ENCODE data around the gene ABCA13.

ABCA13 gene

GRCh38 chr7:48259463-48260280 lies 88.4 kb downstream of the ABCA13 start:
- H4K20me1 ChIP-seq (ENCODE audit: insufficient read depth, low read length, poor library complexity, severe bottlenecking) = no peaks in the 10 kb centered on the region
- H3K9me3 ChIP-seq (ENCODE audit: insufficient read depth, low read depth, low read length) = no peaks in the 10 kb centered on the region
- no peaks in the 10 kb centered on the region for H3K27me3 ChIP-seq (ENCODE audit: insufficient read depth, low read length, poor library complexity, severe bottlenecking)
- H3K4me3 ChIP-seq (ENCODE audit: low read length, poor library complexity, severe bottlenecking) = no peak overlapping the region
- no peaks in the 10 kb centered on the region for H3K9me2 ChIP-seq (replicated peaks; ENCODE audit: low read depth, low read length)
- H3K4me1 ChIP-seq (ENCODE audit: insufficient read depth, low read length, poor library complexity, severe bottlenecking) = no peaks in the 10 kb centered on the region
- H2AFZ ChIP-seq (ENCODE audit: low read length) = no peak overlapping the region
- no peaks in the 10 kb centered on the region for H3K79me2 ChIP-seq (ENCODE audit: insufficient read depth, low read length)
- H3K9ac ChIP-seq (ENCODE audit: low read depth, low read length, poor library complexity, severe bottlenecking) = no peak overlapping the region
- no peak overlapping the region for H3K4me2 ChIP-seq (ENCODE audit: low read depth, low read length, poor library complexity, severe bottlenecking)
- H3K36me3 ChIP-seq (ENCODE audit: insufficient read depth, low read length) = no peaks in the 10 kb centered on the region
- no peaks in the 10 kb centered on the region for H3F3A ChIP-seq (ENCODE audit: low read depth)
- TF ChIP-seq, protein P1, sequence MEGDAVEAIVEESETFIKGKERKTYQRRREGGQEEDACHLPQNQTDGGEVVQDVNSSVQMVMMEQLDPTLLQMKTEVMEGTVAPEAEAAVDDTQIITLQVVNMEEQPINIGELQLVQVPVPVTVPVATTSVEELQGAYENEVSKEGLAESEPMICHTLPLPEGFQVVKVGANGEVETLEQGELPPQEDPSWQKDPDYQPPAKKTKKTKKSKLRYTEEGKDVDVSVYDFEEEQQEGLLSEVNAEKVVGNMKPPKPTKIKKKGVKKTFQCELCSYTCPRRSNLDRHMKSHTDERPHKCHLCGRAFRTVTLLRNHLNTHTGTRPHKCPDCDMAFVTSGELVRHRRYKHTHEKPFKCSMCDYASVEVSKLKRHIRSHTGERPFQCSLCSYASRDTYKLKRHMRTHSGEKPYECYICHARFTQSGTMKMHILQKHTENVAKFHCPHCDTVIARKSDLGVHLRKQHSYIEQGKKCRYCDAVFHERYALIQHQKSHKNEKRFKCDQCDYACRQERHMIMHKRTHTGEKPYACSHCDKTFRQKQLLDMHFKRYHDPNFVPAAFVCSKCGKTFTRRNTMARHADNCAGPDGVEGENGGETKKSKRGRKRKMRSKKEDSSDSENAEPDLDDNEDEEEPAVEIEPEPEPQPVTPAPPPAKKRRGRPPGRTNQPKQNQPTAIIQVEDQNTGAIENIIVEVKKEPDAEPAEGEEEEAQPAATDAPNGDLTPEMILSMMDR (conservative IDR thresholded peaks at IDR 0.05; ENCODE audit: low read length) = no peak
- no peak for TF ChIP-seq EZH2phosphoT487 (IDR thresholded peaks at IDR 0.05; ENCODE audit: borderline replicate concordance)

- TF ChIP-seq, protein P1 (conservative IDR thresholded peaks at IDR 0.05; ENCODE audit: low read length) = no peak
- TF ChIP-seq EZH2phosphoT487 (IDR thresholded peaks at IDR 0.05; ENCODE audit: borderline replicate concordance) = no peak
- Histone ChIP-seq H4K20me1 (ENCODE audit: insufficient read depth, low read length, poor library complexity, severe bottlenecking) (no peaks in the 10 kb centered on the region), H3K4me3 (ENCODE audit: low read length, poor library complexity, severe bottlenecking) (no peak overlapping the region), H3K79me2 (ENCODE audit: insufficient read depth, low read length) (no peaks in the 10 kb centered on the region), H3K9me3 (ENCODE audit: insufficient read depth, low read depth, low read length) (no peaks in the 10 kb centered on the region), H2AFZ (ENCODE audit: low read length) (no peak overlapping the region), H3K27me3 (ENCODE audit: insufficient read depth, low read length, poor library complexity, severe bottlenecking) (no peaks in the 10 kb centered on the region), H3K36me3 (ENCODE audit: insufficient read depth, low read length) (no peaks in the 10 kb centered on the region), H3K9me2 (replicated peaks; ENCODE audit: low read depth, low read length) (no peaks in the 10 kb centered on the region), H3F3A (ENCODE audit: low read depth) (no peaks in the 10 kb centered on the region), H3K4me1 (ENCODE audit: insufficient read depth, low read length, poor library complexity, severe bottlenecking) (no peaks in the 10 kb centered on the region), H3K9ac (ENCODE audit: low read depth, low read length, poor library complexity, severe bottlenecking) (no peak overlapping the region), H3K4me2 (ENCODE audit: low read depth, low read length, poor library complexity, severe bottlenecking) (no peak overlapping the region)
Measured at GRCh38 chr7:48261696-48262095, 90.4 kb downstream of the ABCA13 start.

DNA sequence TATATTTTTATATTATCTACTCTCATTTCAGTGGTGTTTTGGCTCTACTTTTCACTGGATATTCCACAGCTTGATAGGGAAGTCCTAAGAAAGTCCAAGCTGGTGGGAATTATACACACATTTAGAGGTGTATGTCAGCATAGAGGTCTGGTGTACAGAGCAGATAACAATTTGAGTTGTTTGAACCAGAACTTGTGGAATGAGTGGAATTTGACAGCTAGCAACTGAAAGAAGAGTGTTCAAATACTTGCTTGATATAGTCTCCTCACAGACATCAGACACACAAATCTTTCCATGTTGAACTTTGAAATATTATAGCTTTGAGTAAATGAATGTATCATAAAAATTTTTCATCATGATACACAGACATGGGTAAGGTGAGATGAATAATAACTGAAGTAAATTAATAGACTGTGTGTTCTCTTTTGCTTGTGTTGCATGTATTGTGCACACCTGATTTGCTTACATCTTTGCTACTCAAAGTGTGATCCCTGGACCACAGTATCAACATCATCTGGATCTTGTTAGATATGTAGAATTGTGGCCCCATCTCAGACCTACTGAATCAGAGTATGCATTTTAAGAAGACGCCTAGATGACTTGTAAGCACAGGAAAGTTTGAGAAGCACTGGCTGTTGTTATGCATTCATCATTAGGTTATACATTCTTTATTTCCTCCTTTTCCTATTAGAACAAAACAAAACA lies 91.5 kb downstream of the ABCA13 start:
- Histone ChIP-seq H3K4me1 (ENCODE audit: insufficient read depth, low read length, poor library complexity, severe bottlenecking) (no peaks in the 10 kb centered on the region), H3K9me2 (replicated peaks; ENCODE audit: low read depth, low read length) (no peaks in the 10 kb centered on the region; the same call in 1 of the 2 replicates)

More for the DNA sequence above, 91.5 kb downstream of the ABCA13 start:
- Histone ChIP-seq H3F3A (ENCODE audit: low read depth) (no peaks in the 10 kb centered on the region), H3K79me2 (ENCODE audit: insufficient read depth, low read length) (no peaks in the 10 kb centered on the region), H3K36me3 (ENCODE audit: insufficient read depth, low read length) (no peaks in the 10 kb centered on the region), H3K4me3 (ENCODE audit: low read length, poor library complexity, severe bottlenecking) (no peak overlapping the region), H3K4me2 (ENCODE audit: low read depth, low read length, poor library complexity, severe bottlenecking) (no peak overlapping the region), H2AFZ (ENCODE audit: low read length) (no peak overlapping the region), H4K20me1 (ENCODE audit: insufficient read depth, low read length, poor library complexity, severe bottlenecking) (no peaks in the 10 kb centered on the region), H3K9ac (ENCODE audit: low read depth, low read length, poor library complexity, severe bottlenecking) (no peak overlapping the region), H3K9me3 (ENCODE audit: insufficient read depth, low read depth, low read length) (no peaks in the 10 kb centered on the region), H3K27me3 (ENCODE audit: insufficient read depth, low read length, poor library complexity, severe bottlenecking) (no peaks in the 10 kb centered on the region)
- TF ChIP-seq EZH2phosphoT487 (IDR thresholded peaks at IDR 0.05; ENCODE audit: borderline replicate concordance) = no peak
- TF ChIP-seq, protein P1 (conservative IDR thresholded peaks at IDR 0.05; ENCODE audit: low read length) = no peak

All from Loucy (cell line).